IPS DF 6.9 (cell line): ENCODE results near the gene ANKRD11.
A peak's percentile ranks its signal among the peaks of the same experiment; 100 is the strongest.

Experiments used
- DNase-seq: peaks from one replicate; pipeline ENCODE4 v3.0.0-alpha.2; 2013; ENCODE audit warnings: low read depth, low spot score
- H3K27ac ChIP-seq: one replicate; pipeline ENCODE4 v1.5.1; 2013; ENCODE audit warnings: low read length, control low read depth
- H3K27me3 ChIP-seq: 2 replicates; pipeline ENCODE4 v1.6.1; 2013; ENCODE audit warnings: mild to moderate bottlenecking, low read length; ENCODE audit not compliant: control insufficient read depth, insufficient read depth
- H3K36me3 ChIP-seq: 2 replicates; pipeline ENCODE4 v1.6.1; 2013; ENCODE audit warnings: low read length; ENCODE audit not compliant: control insufficient read depth, insufficient read depth
- H3K4me1 ChIP-seq: 2 replicates; pipeline ENCODE4 v1.6.1; 2013; ENCODE audit warnings: low read length; ENCODE audit not compliant: control insufficient read depth, insufficient read depth
- H3K4me3 ChIP-seq: 2 replicates; pipeline ENCODE4 v1.5.1; 2013; ENCODE audit warnings: mild to moderate bottlenecking, low read length
- H3K9me3 ChIP-seq: 2 replicates; pipeline ENCODE4 v1.6.1; 2013; ENCODE audit warnings: low read length, inconsistent platforms; ENCODE audit not compliant: control insufficient read depth, insufficient read depth
- WGBS: extraction: QIAGEN DNeasy Blood & Tissue Kit; methylation state at CpG from one replicate; pipeline ENCODE4 v1.1.7; 2013; ENCODE audit warnings: mixed read lengths, missing lambda C conversion rate; ENCODE audit not compliant: insufficient read length, insufficient coverage; 5-methylcytosine and 5-hydroxymethylcytosine counted together

The ANKRD11 gene

DNA sequence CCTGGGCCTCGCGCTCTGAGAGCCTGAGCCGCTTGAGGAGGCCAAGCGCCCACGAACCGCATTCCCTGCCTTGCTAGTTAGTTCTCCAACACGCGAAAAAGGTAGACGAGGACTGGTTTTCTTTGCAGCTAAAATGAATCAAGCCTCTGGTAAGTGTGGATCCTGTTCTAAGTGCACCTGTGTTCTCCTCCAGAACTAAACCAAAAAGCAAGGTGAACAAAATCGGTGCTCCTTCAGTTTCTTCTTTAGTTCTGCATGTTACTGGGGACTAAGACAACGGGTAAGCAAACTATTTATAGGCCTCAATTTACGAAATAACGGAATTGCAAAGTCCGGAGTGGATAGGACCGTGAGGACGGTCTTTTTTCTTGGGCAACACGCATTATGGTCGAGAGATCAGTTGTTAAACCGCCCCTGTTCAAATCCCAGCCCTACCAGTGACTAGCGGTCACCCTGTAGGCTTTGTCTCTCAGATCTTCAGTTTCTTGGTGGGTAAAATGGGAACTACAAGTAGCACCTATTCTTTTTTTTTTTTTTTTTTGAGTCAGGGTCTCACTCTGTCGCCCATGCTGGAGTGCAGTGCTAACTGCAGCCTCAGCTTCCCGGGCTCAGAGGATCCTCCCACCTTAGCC lies 993 bp upstream of the ANKRD11 start:
- Histone ChIP-seq H3K4me1 (peaks cover 2% of the 10 kb centered on the region; the same call in 1 of the 2 replicates), H3K36me3 (no peaks in the 10 kb centered on the region), H3K27me3 (no peaks in the 10 kb centered on the region), H3K4me3 (peak overlapping the region; percentile 76), H3K9me3 (no peaks in the 10 kb centered on the region), H3K27ac (no peak overlapping the region)
- no CpG with 5 or more reads among the region's 22 CpGs for WGBS
- DNase-seq, result no peak

DNA sequence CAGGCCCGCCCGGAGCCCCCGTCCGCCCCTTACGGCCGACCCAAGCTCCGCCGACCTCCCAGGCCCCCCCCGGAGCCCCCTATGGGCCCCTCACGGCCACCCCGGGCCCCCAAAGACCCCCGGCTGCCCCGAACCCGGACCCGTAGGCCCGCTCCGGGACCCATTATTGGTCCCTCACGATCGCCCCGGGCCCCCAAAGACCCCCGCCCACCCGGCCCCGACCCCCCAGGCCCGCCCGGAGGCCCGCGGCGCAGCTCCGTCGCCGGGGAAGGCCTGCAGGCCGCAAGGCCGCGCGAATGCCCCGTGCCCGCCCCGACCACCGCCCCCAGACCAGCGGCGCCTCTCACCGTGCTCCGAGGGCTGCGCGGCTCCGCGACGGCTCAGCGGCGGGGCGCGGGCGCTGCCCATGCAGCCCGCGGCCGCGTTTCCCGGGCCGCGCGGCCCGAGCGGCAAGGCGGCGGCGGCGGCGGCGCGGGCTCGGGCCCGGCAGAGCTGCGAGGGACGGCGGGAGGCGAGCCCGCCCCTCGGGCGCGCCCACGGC lies 393 bp downstream of the ANKRD11 start:
- H3K9me3 ChIP-seq, result no peaks in the 10 kb centered on the region
- peak overlapping the region; percentile 84 for H3K4me3 ChIP-seq
- DNase-seq, result no peak
- H3K27ac ChIP-seq, result no peak overlapping the region
- no peaks in the 10 kb centered on the region for H3K36me3 ChIP-seq
- no peaks in the 10 kb centered on the region for H3K27me3 ChIP-seq
- WGBS, result no CpG with 5 or more reads among the region's 81 CpGs
- H3K4me1 ChIP-seq, result peaks cover 3% of the 10 kb centered on the region; the same call in 1 of the 2 replicates

- H3K4me1 ChIP-seq, result peaks cover 4% of the 10 kb centered on the region; the same call in 1 of the 2 replicates
- no CpG with 5 or more reads among the region's 71 CpGs for WGBS
- H3K36me3 ChIP-seq, result no peaks in the 10 kb centered on the region
- no peak for DNase-seq
- no peaks in the 10 kb centered on the region for H3K27me3 ChIP-seq
- H3K27ac ChIP-seq, result no peak overlapping the region
- H3K4me3 ChIP-seq, result peak overlapping the region; percentile 84
- no peaks in the 10 kb centered on the region for H3K9me3 ChIP-seq
These were observed 1.1 kb downstream of the ANKRD11 start for GRCh38 chr16:89489040-89489897.

- WGBS, result no CpG with 5 or more reads among the region's 4 CpGs
- H3K4me3 ChIP-seq, result no peak overlapping the region
- H3K36me3 ChIP-seq, result no peaks in the 10 kb centered on the region
- H3K4me1 ChIP-seq, result peaks cover 6% of the 10 kb centered on the region
- H3K9me3 ChIP-seq, result no peaks in the 10 kb centered on the region
- no peaks in the 10 kb centered on the region for H3K27me3 ChIP-seq
- no peak for DNase-seq
- no peak overlapping the region for H3K27ac ChIP-seq
These were observed 4.6 kb downstream of the ANKRD11 start for GRCh38 chr16:89485701-89486246.

DNA sequence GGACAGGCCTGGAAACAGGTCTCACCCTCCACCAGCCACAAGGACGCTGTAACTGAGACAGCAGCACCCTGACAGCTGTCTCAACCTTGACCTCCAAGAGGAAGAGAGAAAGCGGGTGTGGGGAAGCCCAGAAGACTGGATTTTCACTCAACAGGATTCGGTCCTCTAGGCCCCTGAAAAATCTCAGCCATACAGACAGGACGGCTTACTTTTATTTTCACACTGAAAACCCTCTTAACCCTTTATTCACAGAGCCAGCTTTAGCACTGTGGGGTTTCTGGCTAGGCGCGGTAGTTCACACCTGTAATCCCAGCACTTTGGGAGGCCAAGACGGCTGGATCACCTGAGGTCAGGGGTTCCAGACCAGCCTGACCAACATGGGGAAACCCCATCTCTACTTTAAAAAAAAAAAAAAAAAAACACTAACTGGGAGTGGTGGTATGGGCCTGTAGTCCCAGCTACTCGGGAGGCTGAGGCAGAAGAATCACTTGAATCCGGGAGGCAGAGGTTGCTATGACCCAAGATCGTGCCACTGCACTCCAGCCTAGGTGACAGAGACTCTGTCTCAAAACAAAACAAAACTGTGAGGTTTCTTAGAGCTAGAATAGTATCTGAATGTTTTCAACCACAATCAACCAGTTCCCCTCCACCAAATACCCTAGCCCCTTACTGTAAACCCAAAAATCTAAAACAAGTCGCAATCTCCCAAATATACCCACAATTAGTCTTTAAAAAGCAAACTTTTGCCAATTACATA lies 5.3 kb downstream of the ANKRD11 start:
- Histone ChIP-seq H3K27me3 (no peaks in the 10 kb centered on the region), H3K9me3 (no peaks in the 10 kb centered on the region), H3K4me3 (no peak overlapping the region), H3K36me3 (no peaks in the 10 kb centered on the region), H3K4me1 (peaks cover 6% of the 10 kb centered on the region), H3K27ac (no peak overlapping the region)
- 100% methylated on average over 1 of the region's 11 CpGs for whole genome bisulfite sequencing
- no peak for DNase-seq

DNA sequence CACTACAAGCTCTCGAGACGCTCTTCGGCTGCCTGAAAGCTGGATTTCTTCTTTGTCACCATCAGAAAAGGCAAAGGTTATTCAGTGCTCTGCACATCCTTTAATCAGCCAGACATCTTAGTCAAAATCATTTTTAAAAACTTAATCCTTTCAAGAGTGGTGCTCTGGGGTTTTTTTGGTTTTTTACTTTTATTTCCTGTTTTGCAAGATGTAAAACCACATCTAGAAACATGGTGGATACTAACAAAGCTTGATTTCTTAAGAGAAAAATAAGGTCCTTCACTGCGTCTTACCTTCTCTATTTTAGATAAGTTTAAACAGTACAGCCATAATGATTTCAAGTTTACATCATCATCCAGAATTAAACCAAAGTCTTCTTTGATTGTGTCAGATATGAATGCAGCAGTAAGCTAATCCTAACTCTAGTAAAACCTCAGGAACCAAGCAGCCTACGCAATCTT lies 6.3 kb downstream of the ANKRD11 start:
- no peak overlapping the region for H3K27ac ChIP-seq
- no peaks in the 10 kb centered on the region for H3K36me3 ChIP-seq
- no peaks in the 10 kb centered on the region for H3K9me3 ChIP-seq
- H3K4me3 ChIP-seq, result no peak overlapping the region
- WGBS, result no CpG with 5 or more reads among the region's 5 CpGs
- H3K4me1 ChIP-seq, result peaks cover 6% of the 10 kb centered on the region
- DNase-seq, result no peak
- no peaks in the 10 kb centered on the region for H3K27me3 ChIP-seq

- H3K4me1 ChIP-seq, result peaks cover 7% of the 10 kb centered on the region; the same call in 1 of the 2 replicates
- H3K9me3 ChIP-seq, result no peaks in the 10 kb centered on the region
- H3K27me3 ChIP-seq, result no peaks in the 10 kb centered on the region
- WGBS, result no CpG with 5 or more reads among the region's 5 CpGs
- no peaks in the 10 kb centered on the region for H3K36me3 ChIP-seq
- no peak for DNase-seq
- H3K4me3 ChIP-seq, result no peak overlapping the region
- H3K27ac ChIP-seq, result no peak overlapping the region
These were observed 7.5 kb downstream of the ANKRD11 start for GRCh38 chr16:89482817-89483205.

- no peak for DNase-seq
- H3K36me3 ChIP-seq, result no peaks in the 10 kb centered on the region
- peaks cover 7% of the 10 kb centered on the region; the same call in 1 of the 2 replicates for H3K4me1 ChIP-seq
- no peaks in the 10 kb centered on the region for H3K27me3 ChIP-seq
- no peaks in the 10 kb centered on the region for H3K9me3 ChIP-seq
- WGBS, result no CpG with 5 or more reads among the region's 14 CpGs
- no peak overlapping the region for H3K4me3 ChIP-seq
- H3K27ac ChIP-seq, result no peak overlapping the region
These were observed 8.1 kb downstream of the ANKRD11 start for GRCh38 chr16:89482150-89482816.

DNA sequence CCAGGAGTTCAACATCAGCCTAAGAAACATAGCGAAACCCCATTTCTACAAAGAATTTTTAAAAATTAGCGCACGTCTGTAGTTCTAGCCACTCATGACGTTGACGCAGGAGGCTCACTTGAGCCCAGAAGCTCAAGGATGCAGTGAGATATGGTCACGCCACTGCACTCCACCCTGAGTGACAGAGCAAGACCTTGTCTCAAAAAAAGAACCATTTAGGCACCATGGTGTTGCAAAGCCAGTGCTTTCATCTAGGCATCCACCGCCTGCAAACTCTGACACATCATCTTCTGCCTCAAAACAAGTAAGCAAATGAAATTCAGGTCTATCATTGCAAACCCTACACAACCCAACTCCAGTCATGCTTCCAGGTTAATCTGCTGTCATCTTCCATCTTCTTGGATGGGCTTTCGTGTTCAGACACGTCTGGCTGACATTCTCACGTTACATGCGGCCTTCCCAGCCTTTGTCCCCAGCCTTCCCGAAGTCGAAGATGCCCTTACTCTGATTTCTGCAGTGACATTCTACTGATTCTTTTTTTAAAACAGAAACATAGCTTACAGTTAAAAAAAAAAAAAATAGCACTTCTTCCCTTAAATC lies 8.9 kb downstream of the ANKRD11 start:
- Histone ChIP-seq H3K36me3 (no peaks in the 10 kb centered on the region), H3K9me3 (no peaks in the 10 kb centered on the region), H3K4me1 (peaks cover 7% of the 10 kb centered on the region; the same call in 1 of the 2 replicates), H3K27ac (no peak overlapping the region), H3K27me3 (no peaks in the 10 kb centered on the region), H3K4me3 (no peak overlapping the region)
- no CpG with 5 or more reads among the region's 13 CpGs for WGBS
- no peak for DNase-seq
